CD4-positive, alpha-beta T cell treated with Interleukin-10 for 1 hour (primary cell): ENCODE results near the gene SEC24C.
"Not testable (repeated sequence)": the region's sequence is repeated elsewhere in the genome, so short reads cannot be mapped to it uniquely, and the experiment has no call there.

ENCODE experiments used
- DNase-seq: peaks from one replicate; pipeline ENCODE4 v3.0.0-alpha.2; 2020

The SEC24C gene

DNA sequence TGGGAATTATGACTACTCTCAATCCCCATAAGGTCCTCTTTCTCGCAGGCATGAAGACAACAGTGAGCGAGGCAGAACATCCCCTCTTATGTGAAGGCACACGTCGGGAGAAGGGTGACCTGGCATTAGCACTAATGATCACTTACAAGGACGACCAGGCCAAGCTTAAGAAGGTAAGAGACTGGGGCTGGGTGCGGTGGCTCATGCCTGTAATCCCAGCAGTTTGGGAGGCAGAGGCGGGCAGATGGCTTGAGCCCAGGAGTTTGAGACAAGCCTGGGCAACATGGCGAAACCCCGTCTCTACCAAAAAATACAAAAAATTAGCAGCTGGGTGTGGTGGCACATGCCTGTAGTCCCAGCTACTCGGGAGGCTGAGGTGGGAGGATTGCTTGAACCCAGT, 51.3 kb downstream of the SEC24C start:
- DNase-seq = not testable (repeated sequence)

DNA sequence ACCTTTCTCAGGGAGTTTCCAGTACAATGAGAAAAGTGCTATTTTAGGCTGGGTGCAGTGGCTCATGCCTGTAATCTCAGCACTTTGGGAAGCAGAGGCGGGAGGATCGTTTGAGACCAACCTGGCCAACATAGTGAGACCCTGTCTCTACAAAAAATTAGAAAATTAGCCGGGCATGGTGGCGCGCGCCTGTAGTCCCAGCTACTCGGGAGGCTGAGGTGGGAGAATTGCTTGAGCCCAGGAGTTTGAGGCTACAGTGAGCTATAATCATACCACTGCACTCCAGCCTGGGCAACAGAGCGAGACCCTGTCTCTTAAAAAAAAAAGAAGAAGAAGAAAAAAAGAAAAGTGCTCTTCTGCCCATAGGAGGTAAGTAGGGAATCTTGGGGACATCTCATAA, 51.9 kb downstream of the SEC24C start:
- not testable (repeated sequence) for DNase-seq

DNA sequence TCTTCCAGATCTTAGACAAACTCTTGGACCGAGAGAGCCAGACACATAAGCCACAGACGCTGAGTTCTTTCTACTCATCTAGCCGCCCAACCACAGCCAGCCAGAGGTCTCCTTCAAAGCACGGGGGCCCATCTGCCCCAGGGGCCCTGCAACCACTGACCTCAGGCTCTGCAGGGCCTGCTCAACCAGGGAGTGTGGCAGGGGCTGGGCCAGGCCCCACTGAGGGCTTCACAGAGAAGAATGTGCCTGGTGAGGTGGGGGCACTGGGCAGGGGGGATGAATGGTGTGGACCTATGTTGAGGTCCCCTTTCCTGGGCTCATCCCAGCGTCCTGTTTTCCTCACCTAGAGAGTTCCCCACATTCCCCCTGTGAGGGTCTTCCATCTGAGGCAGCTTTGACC, 52.6 kb downstream of the SEC24C start:
- no peak for DNase-seq

DNA sequence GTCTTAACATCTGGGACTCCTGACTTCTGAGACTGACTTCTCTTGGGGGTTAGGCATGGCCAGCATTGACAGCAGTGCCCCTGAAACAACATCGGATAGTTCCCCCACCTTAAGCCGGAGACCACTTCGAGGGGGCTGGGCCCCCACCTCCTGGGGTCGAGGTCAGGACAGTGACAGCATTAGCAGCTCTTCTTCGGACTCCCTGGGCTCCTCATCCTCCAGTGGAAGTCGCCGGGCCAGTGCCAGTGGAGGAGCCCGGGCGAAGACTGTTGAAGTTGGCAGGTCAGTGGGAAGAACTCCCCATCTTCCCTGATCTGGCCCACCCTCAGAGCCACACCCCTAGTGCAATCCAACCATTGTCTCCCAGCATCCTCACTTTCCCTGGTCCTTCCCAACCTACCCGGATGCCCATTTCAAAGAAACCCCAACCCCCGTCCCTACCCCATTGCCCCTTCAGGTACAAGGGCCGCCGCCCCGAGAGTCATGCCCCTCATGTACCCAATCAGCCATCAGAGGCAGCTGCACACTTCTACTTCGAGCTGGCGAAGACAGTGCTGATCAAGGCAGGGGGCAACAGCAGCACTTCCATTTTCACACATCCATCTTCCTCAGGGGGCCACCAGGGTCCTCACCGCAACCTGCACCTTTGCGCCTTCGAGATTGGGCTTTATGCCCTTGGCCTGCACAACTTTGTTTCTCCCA, 53.3 kb downstream of the SEC24C start:
- DNase-seq = no peak

- no peak for DNase-seq
Observed at GRCh38 chr10:73798087-73798486, 53.9 kb downstream of the SEC24C start.

DNA sequence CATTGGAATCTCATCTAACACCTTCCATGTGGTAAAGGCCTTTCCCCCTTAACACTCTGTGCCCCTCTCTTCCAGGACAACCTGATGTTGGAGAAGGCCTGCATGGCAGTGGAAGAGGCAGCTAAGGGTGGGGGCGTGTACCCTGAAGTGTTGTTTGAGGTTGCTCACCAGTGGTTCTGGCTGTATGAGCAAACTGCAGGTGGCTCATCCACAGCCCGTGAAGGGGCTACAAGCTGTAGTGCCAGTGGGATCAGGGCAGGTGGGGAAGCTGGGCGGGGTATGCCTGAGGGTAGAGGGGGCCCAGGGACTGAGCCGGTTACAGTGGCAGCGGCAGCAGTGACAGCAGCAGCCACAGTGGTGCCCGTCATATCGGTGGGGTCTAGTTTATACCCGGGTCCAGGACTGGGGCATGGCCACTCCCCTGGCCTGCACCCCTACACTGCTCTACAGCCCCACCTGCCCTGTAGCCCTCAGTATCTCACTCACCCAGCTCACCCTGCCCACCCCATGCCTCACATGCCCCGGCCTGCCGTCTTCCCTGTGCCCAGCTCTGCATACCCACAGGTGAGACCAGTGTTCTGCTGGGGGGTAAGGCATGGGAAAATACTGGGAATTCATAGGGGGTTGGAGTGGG, 54.9 kb downstream of the SEC24C start:
- DNase-seq = no peak

DNA sequence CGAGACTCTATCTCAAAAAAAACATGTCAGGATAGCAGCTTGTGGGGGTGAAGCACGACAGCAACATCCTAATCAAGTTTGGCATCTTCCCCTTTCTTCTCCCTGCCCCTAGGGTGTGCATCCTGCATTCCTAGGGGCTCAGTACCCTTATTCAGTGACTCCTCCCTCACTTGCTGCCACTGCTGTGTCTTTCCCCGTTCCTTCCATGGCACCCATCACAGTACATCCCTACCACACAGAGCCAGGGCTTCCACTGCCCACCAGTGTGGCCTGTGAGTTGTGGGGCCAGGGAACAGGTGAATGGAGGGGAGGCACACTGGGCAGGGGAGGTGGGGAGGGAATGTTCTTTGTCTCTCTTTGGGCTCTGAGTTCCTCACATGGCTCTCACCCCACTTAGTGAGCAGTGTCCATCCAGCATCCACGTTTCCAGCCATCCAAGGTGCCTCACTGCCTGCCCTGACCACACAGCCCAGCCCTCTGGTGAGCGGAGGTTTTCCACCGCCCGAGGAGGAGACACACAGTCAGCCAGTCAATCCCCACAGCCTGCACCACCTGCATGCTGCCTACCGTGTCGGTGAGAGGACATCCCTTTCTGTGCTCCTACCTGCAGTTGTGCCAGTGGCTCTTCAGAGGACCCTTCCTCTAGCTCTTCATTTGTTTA, 55.9 kb downstream of the SEC24C start:
- no peak for DNase-seq

GRCh38 chr10:73800560-73801252, 56.5 kb downstream of the SEC24C start:
- DNase-seq = no peak

DNA sequence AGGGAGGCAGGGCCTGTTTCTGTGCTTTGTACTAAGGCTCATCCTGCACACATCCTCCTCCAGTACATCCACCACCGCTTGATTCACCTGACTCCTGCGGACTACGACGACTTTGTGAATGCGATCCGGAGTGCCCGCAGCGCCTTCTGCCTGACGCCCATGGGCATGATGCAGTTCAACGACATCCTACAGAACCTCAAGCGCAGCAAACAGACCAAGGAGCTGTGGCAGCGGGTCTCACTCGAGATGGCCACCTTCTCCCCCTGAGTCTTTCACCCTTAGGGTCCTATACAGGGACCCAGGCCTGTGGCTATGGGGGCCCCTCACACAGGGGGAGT, 57.0 kb downstream of the SEC24C start:
- DNase-seq = no peak

- DNase-seq = no peak
Observed at GRCh38 chr10:73802276-73802991, 58.3 kb downstream of the SEC24C start.

GRCh38 chr10:73803680-73804286, 59.6 kb downstream of the SEC24C start:
- DNase-seq = no peak

GRCh38 chr10:73806176-73806950, 62.2 kb downstream of the SEC24C start:
- no peak for DNase-seq

DNA sequence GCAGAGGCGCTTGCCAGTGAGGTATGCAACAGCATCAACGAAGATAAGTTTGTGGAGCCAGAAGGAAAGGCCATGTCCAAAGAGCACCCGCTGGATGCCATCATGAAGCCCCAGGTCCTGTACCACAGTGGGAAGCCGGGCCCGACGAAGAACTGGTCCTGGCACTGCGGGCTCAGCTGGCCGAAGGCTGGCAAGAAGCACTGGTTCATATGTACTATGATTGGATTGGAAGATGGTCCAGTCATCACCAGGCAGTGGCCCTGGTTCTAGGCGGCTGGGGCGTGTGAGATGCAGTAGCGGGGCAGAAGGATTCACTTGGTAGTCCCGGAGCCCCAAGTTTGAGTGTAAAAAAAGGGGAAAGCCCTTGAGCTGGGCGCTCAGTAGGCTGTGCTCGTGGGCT, 63.3 kb downstream of the SEC24C start:
- no peak for DNase-seq

- no peak for DNase-seq
Observed at GRCh38 chr10:73808021-73808815, 64.0 kb downstream of the SEC24C start.

GRCh38 chr10:73809061-73809818, 65.1 kb downstream of the SEC24C start:
- no peak for DNase-seq

DNA sequence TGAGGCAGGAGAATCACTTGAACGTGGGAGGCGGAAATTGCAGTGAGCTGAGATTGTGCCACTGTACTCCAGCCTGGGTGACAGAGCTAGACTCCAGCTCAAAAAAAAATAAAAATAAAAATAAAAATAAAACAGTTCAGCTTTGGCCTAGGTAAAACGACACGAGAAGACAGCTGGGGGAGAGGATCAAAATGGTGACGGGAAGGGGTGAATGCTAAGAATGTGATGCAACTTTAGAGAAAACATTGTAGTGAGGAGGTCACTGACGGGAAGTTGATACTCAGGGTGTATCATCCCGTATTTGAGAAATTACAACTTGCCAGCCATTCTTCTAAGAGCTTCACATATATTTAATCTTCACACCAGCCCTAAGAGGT, 66.2 kb downstream of the SEC24C start:
- peak; percentile 43 for DNase-seq

DNA sequence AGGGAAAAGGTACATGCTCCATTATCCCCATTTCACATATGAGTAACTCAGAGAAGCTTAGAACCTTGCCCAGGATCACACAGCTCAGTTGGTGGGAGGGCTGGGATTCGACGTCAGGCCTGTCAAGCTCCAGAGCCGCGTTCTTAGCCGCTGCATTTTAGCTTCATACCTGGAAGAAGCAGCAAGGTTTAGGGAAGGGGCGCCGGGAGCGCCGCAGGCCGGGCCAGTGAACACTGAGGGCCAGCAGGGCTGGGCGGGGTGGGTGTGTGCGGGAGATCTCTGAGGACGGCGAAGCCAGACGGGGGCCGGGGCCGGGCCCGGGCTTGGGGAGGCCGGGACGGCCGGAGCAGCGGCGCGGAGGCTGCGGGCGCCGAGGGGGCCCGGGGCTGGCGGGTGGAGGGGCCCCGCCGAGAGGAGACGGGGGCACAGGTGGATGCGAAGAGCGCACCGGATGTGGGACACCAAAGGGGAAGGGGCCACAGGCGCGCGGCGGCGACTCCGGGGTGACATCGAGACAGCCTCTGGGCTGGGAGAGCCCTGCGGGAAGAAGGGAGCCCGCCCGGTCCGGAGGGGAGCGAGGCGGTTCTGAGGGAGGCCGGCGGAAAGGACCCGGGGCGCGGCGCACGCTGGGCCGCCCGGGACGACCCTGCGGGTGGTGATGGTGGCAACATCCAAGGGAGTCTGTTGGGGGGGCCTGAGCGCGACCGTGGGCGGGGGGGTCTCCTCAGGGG, 66.7 kb downstream of the SEC24C start:
- peak; percentile 71 for DNase-seq

DNA sequence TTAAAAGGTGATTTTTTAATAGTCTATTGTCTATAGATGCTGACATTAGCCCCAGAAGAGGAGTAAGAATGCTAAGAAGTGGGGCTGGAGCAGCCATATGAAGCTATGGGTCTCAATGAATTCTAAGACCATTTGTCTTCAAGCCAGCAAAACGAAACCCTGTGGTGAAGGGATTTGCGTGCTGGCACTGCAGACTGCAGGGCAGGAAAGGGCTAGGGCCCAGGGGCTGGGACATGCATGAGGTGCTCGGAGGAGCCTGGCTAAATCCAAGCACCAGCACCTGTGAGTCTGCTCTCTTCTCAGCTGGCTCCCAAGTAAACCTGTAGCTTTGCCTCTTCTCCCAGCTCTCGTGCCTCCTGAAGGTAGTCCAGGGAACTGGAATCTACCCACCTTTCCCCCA, 68.5 kb downstream of the SEC24C start:
- no peak for DNase-seq

DNA sequence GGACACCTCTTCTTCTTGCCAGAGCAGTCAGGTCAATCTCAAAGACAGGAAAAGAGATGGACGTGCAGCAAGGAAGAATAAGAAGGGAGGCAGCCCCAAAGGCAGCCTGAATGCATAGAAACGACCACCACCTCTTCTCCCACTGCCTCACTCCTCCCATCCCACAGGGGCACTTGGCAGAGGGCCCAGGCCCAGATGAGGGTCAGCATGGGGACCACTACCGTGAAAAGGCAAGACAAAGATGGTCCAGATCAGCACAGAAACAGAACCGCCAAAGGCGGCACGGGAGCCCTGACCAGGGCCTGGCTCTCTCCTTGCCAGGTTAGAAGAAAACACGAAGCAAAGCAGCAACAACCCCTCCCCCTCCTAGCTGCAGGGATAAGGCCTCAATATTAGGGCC, 69.2 kb downstream of the SEC24C start:
- no peak for DNase-seq
